ENCODE results near the gene KLHL30. TPM values are rescaled to one million over a fixed set of nuclear protein-coding genes. Genes with fewer than 3 reads are reported as not detected.

KLHL30 gene
- total RNA-seq, 1 donor, result under 0.01 TPM

DNA sequence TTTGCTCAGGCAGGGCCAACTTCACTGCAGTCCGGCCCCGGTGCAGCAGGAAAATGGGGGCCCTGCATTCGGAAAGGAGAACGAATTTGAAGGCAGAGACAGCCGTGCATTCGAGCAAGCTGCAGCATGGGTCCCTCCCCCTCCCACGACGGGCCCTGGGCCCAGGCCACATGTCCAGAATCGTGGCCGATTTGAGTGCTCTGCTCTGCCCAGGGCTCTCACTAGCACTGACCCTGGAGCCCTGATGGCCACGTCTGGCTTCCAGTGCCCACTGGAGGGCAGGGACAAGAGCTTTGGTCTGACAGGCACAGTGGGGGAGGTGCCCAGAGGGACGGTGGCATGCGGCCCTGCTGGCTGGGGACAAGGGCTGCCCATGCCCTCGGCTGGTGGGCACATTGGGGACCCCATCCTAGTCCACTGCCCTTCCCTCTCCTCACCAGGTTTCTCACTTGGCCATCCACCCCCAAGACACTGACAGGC lies 14.4 kb upstream of the KLHL30 start:
- no peak for TF ChIP-seq CTCF (IDR thresholded peaks at IDR 0.05; ENCODE audit: extremely low read depth, low read depth, low read length)
- Histone ChIP-seq H3K27me3 (ENCODE audit: insufficient read depth, low read length) (peaks cover 16% of the 10 kb centered on the region), H4K20me1 (ENCODE audit: insufficient read depth, low read length) (no peaks in the 10 kb centered on the region), H3K27ac (ENCODE audit: low read depth, low read length) (no peak overlapping the region), H3K4me2 (ENCODE audit: insufficient read depth, low read length) (no peak overlapping the region), H3K36me3 (ENCODE audit: insufficient read depth, low read length) (no peaks in the 10 kb centered on the region), H3K9me3 (ENCODE audit: low read depth, low read length) (no peaks in the 10 kb centered on the region), H3K79me2 (ENCODE audit: insufficient read depth, low read length) (no peaks in the 10 kb centered on the region), H3K4me3 (ENCODE audit: insufficient read depth, low read length) (no peak overlapping the region), H2AFZ (ENCODE audit: low read length) (no peak overlapping the region), H3K4me1 (ENCODE audit: insufficient read depth, low read length) (peaks cover 12% of the 10 kb centered on the region)
- DNase-seq (ENCODE audit: insufficient read length, low spot score, missing footprints), result peak; percentile 57

- DNase-seq (ENCODE audit: insufficient read length, low spot score, missing footprints), result peak; percentile 29
- H3K27me3 ChIP-seq (ENCODE audit: insufficient read depth, low read length), result peaks cover 13% of the 10 kb centered on the region
- no peak overlapping the region for H3K4me3 ChIP-seq (ENCODE audit: insufficient read depth, low read length)
- peaks cover 12% of the 10 kb centered on the region for H3K4me1 ChIP-seq (ENCODE audit: insufficient read depth, low read length)
- no peaks in the 10 kb centered on the region for H3K79me2 ChIP-seq (ENCODE audit: insufficient read depth, low read length)
- no peak overlapping the region for H3K4me2 ChIP-seq (ENCODE audit: insufficient read depth, low read length)
- H3K27ac ChIP-seq (ENCODE audit: low read depth, low read length), result no peak overlapping the region
- no peak for TF ChIP-seq CTCF (IDR thresholded peaks at IDR 0.05; ENCODE audit: extremely low read depth, low read depth, low read length)
- no peaks in the 10 kb centered on the region for H3K9me3 ChIP-seq (ENCODE audit: low read depth, low read length)
- H4K20me1 ChIP-seq (ENCODE audit: insufficient read depth, low read length), result no peaks in the 10 kb centered on the region
- H2AFZ ChIP-seq (ENCODE audit: low read length), result no peak overlapping the region
- no peaks in the 10 kb centered on the region for H3K36me3 ChIP-seq (ENCODE audit: insufficient read depth, low read length)
Measured at GRCh38 chr2:238124488-238125126, 13.9 kb upstream of the KLHL30 start.

GRCh38 chr2:238125127-238125885 lies 13.2 kb upstream of the KLHL30 start:
- Histone ChIP-seq H3K27ac (ENCODE audit: low read depth, low read length) (no peak overlapping the region), H3K4me3 (ENCODE audit: insufficient read depth, low read length) (no peak overlapping the region), H3K4me2 (ENCODE audit: insufficient read depth, low read length) (no peak overlapping the region), H3K36me3 (ENCODE audit: insufficient read depth, low read length) (no peaks in the 10 kb centered on the region), H3K79me2 (ENCODE audit: insufficient read depth, low read length) (no peaks in the 10 kb centered on the region), H3K4me1 (ENCODE audit: insufficient read depth, low read length) (peaks cover 12% of the 10 kb centered on the region), H4K20me1 (ENCODE audit: insufficient read depth, low read length) (no peaks in the 10 kb centered on the region), H2AFZ (ENCODE audit: low read length) (no peak overlapping the region), H3K9me3 (ENCODE audit: low read depth, low read length) (no peaks in the 10 kb centered on the region), H3K27me3 (ENCODE audit: insufficient read depth, low read length) (peaks cover 7% of the 10 kb centered on the region)
- no peak for TF ChIP-seq CTCF (IDR thresholded peaks at IDR 0.05; ENCODE audit: extremely low read depth, low read depth, low read length)
- peak; percentile 81 for DNase-seq (ENCODE audit: insufficient read length, low spot score, missing footprints)

DNA sequence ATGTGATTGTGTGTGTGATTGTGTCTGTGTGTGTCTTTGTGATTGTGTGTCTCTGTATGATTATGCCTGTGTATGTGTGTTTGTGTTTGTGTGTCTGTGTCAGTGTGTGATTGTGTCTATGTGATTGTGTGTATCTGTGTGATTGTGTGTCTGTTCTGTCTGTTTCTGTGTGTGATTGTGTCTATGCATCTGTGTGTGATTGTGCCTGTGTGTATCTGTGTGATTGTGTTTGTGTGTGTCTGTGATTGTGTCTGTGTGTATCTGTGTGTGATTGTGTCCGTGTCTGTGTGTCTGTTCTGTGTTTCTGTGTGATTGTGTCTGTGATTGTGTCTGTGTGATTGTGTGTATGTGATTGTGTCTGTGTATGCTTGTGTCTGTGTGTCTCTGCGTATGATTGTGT lies 12.1 kb upstream of the KLHL30 start:
- H3K36me3 ChIP-seq (ENCODE audit: insufficient read depth, low read length), result no peaks in the 10 kb centered on the region
- H3K4me1 ChIP-seq (ENCODE audit: insufficient read depth, low read length), result peaks cover 12% of the 10 kb centered on the region
- no peaks in the 10 kb centered on the region for H4K20me1 ChIP-seq (ENCODE audit: insufficient read depth, low read length)
- H3K27me3 ChIP-seq (ENCODE audit: insufficient read depth, low read length), result no peaks in the 10 kb centered on the region
- H3K4me3 ChIP-seq (ENCODE audit: insufficient read depth, low read length), result no peak overlapping the region
- DNase-seq (ENCODE audit: insufficient read length, low spot score, missing footprints), result no peak
- no peak overlapping the region for H3K4me2 ChIP-seq (ENCODE audit: insufficient read depth, low read length)
- no peaks in the 10 kb centered on the region for H3K9me3 ChIP-seq (ENCODE audit: low read depth, low read length)
- no peak overlapping the region for H3K27ac ChIP-seq (ENCODE audit: low read depth, low read length)
- no peak overlapping the region for H2AFZ ChIP-seq (ENCODE audit: low read length)
- no peaks in the 10 kb centered on the region for H3K79me2 ChIP-seq (ENCODE audit: insufficient read depth, low read length)
- TF ChIP-seq CTCF (IDR thresholded peaks at IDR 0.05; ENCODE audit: extremely low read depth, low read depth, low read length), result no peak
